Upper lobe of right lung (tissue), 1 donor: ENCODE results near the gene SIDT1. TPM values are rescaled to one million over a fixed set of nuclear protein-coding genes. Genes with fewer than 3 reads are reported as not detected.

Experiments used
- ATAC-seq: fragments of 200-7000 bp; cut with Tn5 transposase; one replicate; pipeline ENCODE4 v1.9.1; 2020; ENCODE audit warnings: mild to moderate bottlenecking, moderate library complexity
- DNase-seq: peaks from one replicate; pipeline ENCODE4 v3.0.0-alpha.2; 2020
- H3K27ac ChIP-seq: fragments of 200-600 bp; one replicate; pipeline ENCODE4 v1.8.0; 2022
- H3K27me3 ChIP-seq: fragments of 200-600 bp; one replicate; pipeline ENCODE4 v1.8.0; 2022; ENCODE audit warnings: mild to moderate bottlenecking
- H3K36me3 ChIP-seq: fragments of 200-600 bp; one replicate; pipeline ENCODE4 v1.8.0; 2022
- H3K4me1 ChIP-seq: fragments of 200-600 bp; one replicate; pipeline ENCODE4 v1.8.0; 2022
- H3K4me3 ChIP-seq: fragments of 200-600 bp; one replicate; pipeline ENCODE4 v1.8.0; 2022; ENCODE audit warnings: mild to moderate bottlenecking
- H3K9me3 ChIP-seq: fragments of 200-600 bp; one replicate; pipeline ENCODE4 v1.8.0; 2022
- CTCF ChIP-seq: fragments of 200-600 bp; IDR thresholded peaks from one replicate; pipeline ENCODE4 v1.8.0; 2022; ENCODE audit warnings: antibody characterized with exemption
- intact Hi-C: fragments of 100-400 bp; cut with DNase I; formaldehyde crosslinking; loops from one replicate; pipeline ENCODE4 v1.11.0; 2022
- total RNA-seq: library from RNA; stranded (reverse); fragmentation: NEBNext Ultra II Directional; extraction: Animal tissue kit (Norgen Biotek cat#: 25700); gene quantifications from one replicate; pipeline ENCODE4 v1.2.1, GENCODE V29; 2021
- donor health status: DM: no; HTN: yes; CAD: no; lungs with severe emphysema.

Gene SIDT1
- total RNA-seq, 1 donor from 2014 or later: 3.5 TPM

- ATAC-seq (no peak), DNase-seq (no peak)
- Histone ChIP-seq H3K27ac (no peak overlapping the region), H3K27me3 (no peaks in the 10 kb centered on the region), H3K9me3 (no peaks in the 10 kb centered on the region), H3K4me1 (no peaks in the 10 kb centered on the region), H3K4me3 (no peak overlapping the region), H3K36me3 (no peaks in the 10 kb centered on the region)
- no peak for TF ChIP-seq CTCF
- intact Hi-C loops: no loop called here
Measured at GRCh38 chr3:113556946-113557335, 24.6 kb downstream of the SIDT1 start.

- H3K27me3 ChIP-seq: no peaks in the 10 kb centered on the region
- no peaks in the 10 kb centered on the region for H3K4me1 ChIP-seq
- ATAC-seq: no peak
- H3K36me3 ChIP-seq: no peaks in the 10 kb centered on the region
- no peak for TF ChIP-seq CTCF
- no peak overlapping the region for H3K27ac ChIP-seq
- no peaks in the 10 kb centered on the region for H3K9me3 ChIP-seq
- H3K4me3 ChIP-seq: no peak overlapping the region
- DNase-seq: no peak
- intact Hi-C loops: no loop called here
Measured at GRCh38 chr3:113557374-113557773, 25.0 kb downstream of the SIDT1 start.

GRCh38 chr3:113559009-113559408 is 26.7 kb downstream of the SIDT1 start:
- Histone ChIP-seq H3K27ac (no peak overlapping the region), H3K4me1 (no peaks in the 10 kb centered on the region), H3K27me3 (no peaks in the 10 kb centered on the region), H3K9me3 (no peaks in the 10 kb centered on the region), H3K4me3 (no peak overlapping the region), H3K36me3 (no peaks in the 10 kb centered on the region)
- DNase-seq (no peak), ATAC-seq (no peak)
- TF ChIP-seq CTCF: no peak
- intact Hi-C loops: no loop called here

GRCh38 chr3:113560271-113560670 is 27.9 kb downstream of the SIDT1 start:
- Histone ChIP-seq H3K36me3 (no peaks in the 10 kb centered on the region), H3K9me3 (no peaks in the 10 kb centered on the region), H3K4me1 (no peaks in the 10 kb centered on the region), H3K27ac (no peak overlapping the region), H3K4me3 (no peak overlapping the region), H3K27me3 (no peaks in the 10 kb centered on the region)
- intact Hi-C loops: no loop called here
- ATAC-seq (no peak), DNase-seq (no peak)
- TF ChIP-seq CTCF: no peak

GRCh38 chr3:113560831-113561623 is 28.7 kb downstream of the SIDT1 start:
- intact Hi-C loops: no loop called here
- Histone ChIP-seq H3K36me3 (no peaks in the 10 kb centered on the region), H3K4me1 (no peaks in the 10 kb centered on the region), H3K27me3 (no peaks in the 10 kb centered on the region), H3K27ac (no peak overlapping the region), H3K4me3 (no peak overlapping the region), H3K9me3 (no peaks in the 10 kb centered on the region)
- TF ChIP-seq CTCF: no peak
- ATAC-seq (no peak), DNase-seq (no peak)
